Upper lobe of right lung (tissue), 1 donor: ENCODE data around the gene BEST4. TPM values are rescaled to one million over a fixed set of nuclear protein-coding genes. Genes with fewer than 3 reads are reported as not detected.
"Not testable (repeated sequence)": the region's sequence is repeated elsewhere in the genome, so short reads cannot be mapped to it uniquely, and the experiment has no call there.

Experiments
- ATAC-seq: fragments of 200-7000 bp; cut with Tn5 transposase; one replicate; pipeline ENCODE4 v1.9.1; 2020; ENCODE audit warnings: mild to moderate bottlenecking, moderate library complexity
- DNase-seq: peaks from one replicate; pipeline ENCODE4 v3.0.0-alpha.2; 2020
- H3K27ac ChIP-seq: fragments of 200-600 bp; one replicate; pipeline ENCODE4 v1.8.0; 2022
- H3K27me3 ChIP-seq: fragments of 200-600 bp; one replicate; pipeline ENCODE4 v1.8.0; 2022; ENCODE audit warnings: mild to moderate bottlenecking
- H3K36me3 ChIP-seq: fragments of 200-600 bp; one replicate; pipeline ENCODE4 v1.8.0; 2022
- H3K4me1 ChIP-seq: fragments of 200-600 bp; one replicate; pipeline ENCODE4 v1.8.0; 2022
- H3K4me3 ChIP-seq: fragments of 200-600 bp; one replicate; pipeline ENCODE4 v1.8.0; 2022; ENCODE audit warnings: mild to moderate bottlenecking
- H3K9me3 ChIP-seq: fragments of 200-600 bp; one replicate; pipeline ENCODE4 v1.8.0; 2022
- CTCF ChIP-seq: fragments of 200-600 bp; IDR thresholded peaks from one replicate; pipeline ENCODE4 v1.8.0; 2022; ENCODE audit warnings: antibody characterized with exemption
- intact Hi-C: fragments of 100-400 bp; cut with DNase I; formaldehyde crosslinking; loops from one replicate; pipeline ENCODE4 v1.11.0; 2022
- total RNA-seq: library from RNA; stranded (reverse); fragmentation: NEBNext Ultra II Directional; extraction: Animal tissue kit (Norgen Biotek cat#: 25700); gene quantifications from one replicate; pipeline ENCODE4 v1.2.1, GENCODE V29; 2021
- donor health status: DM: no; HTN: yes; CAD: no; lungs with severe emphysema.

BEST4 gene
- total RNA-seq, 1 donor from 2014 or later, result not detected

GRCh38 chr1:44826375-44827196 lies 38.6 kb upstream of the BEST4 start:
- TF ChIP-seq CTCF, result no peak
- intact Hi-C loops, result no loop called here
- no peaks in the 10 kb centered on the region for H3K27me3 ChIP-seq
- no peaks in the 10 kb centered on the region for H3K36me3 ChIP-seq
- DNase-seq (peak; percentile 84), ATAC-seq (peak; percentile 90)
- no peak overlapping the region for H3K4me3 ChIP-seq
- H3K27ac ChIP-seq, result peak overlapping the region; percentile 30
- no peaks in the 10 kb centered on the region for H3K9me3 ChIP-seq
- peaks cover 17% of the 10 kb centered on the region for H3K4me1 ChIP-seq

GRCh38 chr1:44824392-44824791 lies 36.4 kb upstream of the BEST4 start:
- ATAC-seq, H3K4me3 ChIP-seq, H3K9me3 ChIP-seq, H3K27ac ChIP-seq, H3K36me3 ChIP-seq, intact Hi-C loops, H3K27me3 ChIP-seq, DNase-seq: not testable (repeated sequence)
- H3K4me1 ChIP-seq, result peaks cover 18% of the 10 kb centered on the region

- intact Hi-C loops, result no loop called here
- peaks cover 18% of the 10 kb centered on the region for H3K4me1 ChIP-seq
- TF ChIP-seq CTCF, result no peak
- no peak overlapping the region for H3K4me3 ChIP-seq
- H3K27ac ChIP-seq, result no peak overlapping the region
- DNase-seq (no peak), ATAC-seq (no peak)
- no peaks in the 10 kb centered on the region for H3K9me3 ChIP-seq
- no peaks in the 10 kb centered on the region for H3K36me3 ChIP-seq
- no peaks in the 10 kb centered on the region for H3K27me3 ChIP-seq
Observed at GRCh38 chr1:44822981-44823451, 35.0 kb upstream of the BEST4 start.

- Histone ChIP-seq H3K9me3 (no peaks in the 10 kb centered on the region), H3K4me1 (peaks cover 18% of the 10 kb centered on the region), H3K4me3 (no peak overlapping the region), H3K27ac (no peak overlapping the region), H3K27me3 (no peaks in the 10 kb centered on the region), H3K36me3 (no peaks in the 10 kb centered on the region)
- TF ChIP-seq CTCF, result no peak
- DNase-seq (no peak), ATAC-seq (no peak)
- intact Hi-C loops, result no loop called here
Observed at GRCh38 chr1:44822131-44822701, 34.2 kb upstream of the BEST4 start.

- ATAC-seq (no peak), DNase-seq (no peak)
- intact Hi-C loops, result no loop called here
- Histone ChIP-seq H3K9me3 (no peaks in the 10 kb centered on the region), H3K27ac (peak overlapping the region; percentile 100), H3K4me1 (peaks cover 10% of the 10 kb centered on the region), H3K27me3 (no peaks in the 10 kb centered on the region), H3K4me3 (no peak overlapping the region), H3K36me3 (no peaks in the 10 kb centered on the region)
- no peak for TF ChIP-seq CTCF
Observed at GRCh38 chr1:44821240-44821715, 33.3 kb upstream of the BEST4 start.
